HFFc6 (cell line): ENCODE results near the gene NLRP14. TPM values are rescaled to one million over a fixed set of nuclear protein-coding genes. Genes with fewer than 3 reads are reported as not detected.

Source experiments
- DNase-seq: peaks from one replicate; pipeline ENCODE4 v3.0.0-alpha.2; 2018
- H3K27ac Mint-ChIP-seq: 2 replicates; pipeline ENCODE4 v1.8.0; 2020; ENCODE audit warnings: mild to moderate bottlenecking, mixed read lengths
- H3K27me3 Mint-ChIP-seq: 2 replicates; pipeline ENCODE4 v1.8.0; 2021; ENCODE audit warnings: mild to moderate bottlenecking, moderate library complexity, mixed read lengths; ENCODE audit not compliant: insufficient read depth
- H3K36me3 Mint-ChIP-seq: 2 replicates; pipeline ENCODE4 v1.8.0; 2021; ENCODE audit warnings: low read depth, mixed read lengths
- H3K4me1 Mint-ChIP-seq: 2 replicates; pipeline ENCODE4 v1.8.0; 2020; ENCODE audit warnings: low read depth, mixed read lengths
- H3K4me3 Mint-ChIP-seq: 2 replicates; pipeline ENCODE4 v1.8.0; 2020; ENCODE audit warnings: mild to moderate bottlenecking, moderate library complexity, mixed read lengths
- H3K9me3 Mint-ChIP-seq: 2 replicates; pipeline ENCODE4 v1.8.0; 2020; ENCODE audit warnings: mild to moderate bottlenecking, mixed read lengths
- CTCF ChIP-seq: fragments of 200-600 bp; sonication (generic); IDR thresholded peaks from 2 replicates; pipeline ENCODE4 v1.5.0; 2021; ENCODE audit warnings: antibody characterized with exemption, mild to moderate bottlenecking
- total RNA-seq, 6 experiments: library from RNA; stranded (reverse); fragmentation: NEBNext Ultra II Directional; extraction: Animal tissue kit (Norgen Biotek cat#: 25700); gene quantifications; 2 replicates in 1 of 6; 3 replicates in 5 of 6; pipeline ENCODE4 v1.2.3, GENCODE V29; 2021

Gene NLRP14
- total RNA-seq, 6 experiments from 2014 or later: 0.06 TPM; not detected in 5

GRCh38 chr11:7077101-7077500 is 56.8 kb downstream of the NLRP14 start:
- no peak for DNase-seq
- no peak for TF ChIP-seq CTCF
- Mint-ChIP-seq H3K9me3 (peaks cover 15% of the 10 kb centered on the region; the same call in 1 of the 2 replicates), H3K4me3 (no peak overlapping the region), H3K27me3 (no peaks in the 10 kb centered on the region; the same call in 1 of the 2 replicates), H3K27ac (no peak overlapping the region), H3K4me1 (no peaks in the 10 kb centered on the region), H3K36me3 (no peaks in the 10 kb centered on the region; the same call in 1 of the 2 replicates)

- Mint-ChIP-seq H3K27ac (no peak overlapping the region), H3K4me3 (no peak overlapping the region), H3K36me3 (no peaks in the 10 kb centered on the region; the same call in 1 of the 2 replicates), H3K4me1 (no peaks in the 10 kb centered on the region), H3K27me3 (no peaks in the 10 kb centered on the region; the same call in 1 of the 2 replicates), H3K9me3 (peaks cover 9% of the 10 kb centered on the region; the same call in 1 of the 2 replicates)
- DNase-seq: no peak
- TF ChIP-seq CTCF: no peak
These were observed 59.4 kb downstream of the NLRP14 start for GRCh38 chr11:7079545-7080135.

- DNase-seq: no peak
- H3K4me1 Mint-ChIP-seq: no peaks in the 10 kb centered on the region
- no peaks in the 10 kb centered on the region; the same call in 1 of the 2 replicates for H3K27me3 Mint-ChIP-seq
- peaks cover 9% of the 10 kb centered on the region; the same call in 1 of the 2 replicates for H3K9me3 Mint-ChIP-seq
- H3K4me3 Mint-ChIP-seq: no peak overlapping the region
- H3K27ac Mint-ChIP-seq: no peak overlapping the region
- no peaks in the 10 kb centered on the region; the same call in 1 of the 2 replicates for H3K36me3 Mint-ChIP-seq
- TF ChIP-seq CTCF: no peak
These were observed 60.6 kb downstream of the NLRP14 start for GRCh38 chr11:7080900-7081299.

- no peak for TF ChIP-seq CTCF
- Mint-ChIP-seq H3K4me3 (no peak overlapping the region), H3K27ac (no peak overlapping the region), H3K36me3 (no peaks in the 10 kb centered on the region; the same call in 1 of the 2 replicates), H3K27me3 (no peaks in the 10 kb centered on the region; the same call in 1 of the 2 replicates), H3K9me3 (peaks cover 7% of the 10 kb centered on the region; the same call in 1 of the 2 replicates), H3K4me1 (no peaks in the 10 kb centered on the region)
- no peak for DNase-seq
These were observed 61.2 kb downstream of the NLRP14 start for GRCh38 chr11:7081441-7081840.

- Mint-ChIP-seq H3K36me3 (no peaks in the 10 kb centered on the region), H3K27ac (no peak within 1 kb of the TSS), H3K27me3 (no peaks in the 10 kb centered on the region; the same call in 1 of the 2 replicates), H3K4me1 (no peaks in the 10 kb centered on the region), H3K9me3 (peaks cover 5% of the 10 kb centered on the region; the same call in 1 of the 2 replicates), H3K4me3 (no peak within 1 kb of the TSS)
- DNase-seq: no peak
- TF ChIP-seq CTCF: no peak
These were observed 68.6 kb downstream of the NLRP14 start, which contains the start of gene RBMXL2 for GRCh38 chr11:7088921-7089320. Gene RBMXL2 (plus strand): TSS chr11:7088998. CDS start chr11:7089121, 123 bp downstream.
